Mesothelial cell of epicardium (in vitro differentiated cells): ENCODE results near the gene POMGNT2. TPM values are rescaled to one million over a fixed set of nuclear protein-coding genes. Genes with fewer than 3 reads are reported as not detected.

ENCODE experiments used
- DNase-seq, 2 experiments: peaks; one replicate each; pipeline ENCODE4 v3.0.0; 2021; ENCODE audit warnings: low spot score in 2 of 2; ENCODE audit not compliant: unreplicated experiment in 2 of 2
- H3K27ac Mint-ChIP-seq: 2 replicates; pipeline ENCODE4 v1.8.0; 2021; ENCODE audit warnings: mixed read lengths
- H3K27me3 Mint-ChIP-seq: 2 replicates; pipeline ENCODE4 v1.8.0; 2021; ENCODE audit warnings: low read depth, mixed read lengths
- H3K36me3 Mint-ChIP-seq: 2 replicates; pipeline ENCODE4 v1.8.0; 2021; ENCODE audit warnings: mixed read lengths
- H3K4me1 Mint-ChIP-seq: 2 replicates; pipeline ENCODE4 v1.8.0; 2021; ENCODE audit warnings: mixed read lengths
- H3K4me3 Mint-ChIP-seq: 2 replicates; pipeline ENCODE4 v1.8.0; 2021; ENCODE audit warnings: mild to moderate bottlenecking, moderate library complexity, mixed read lengths
- H3K9me3 Mint-ChIP-seq: 2 replicates; pipeline ENCODE4 v1.8.0; 2021; ENCODE audit warnings: mixed read lengths
- CTCF ChIP-seq: fragments of 200-600 bp; sonication (generic); IDR thresholded peaks from one replicate; pipeline ENCODE4 v1.5.0; 2021; ENCODE audit warnings: antibody characterized with exemption; ENCODE audit not compliant: unreplicated experiment
- total RNA-seq: library from RNA; stranded (reverse); gene quantifications from 3 replicates; pipeline ENCODE4 v1.2.1, GENCODE V29; 2021

Gene POMGNT2
- total RNA-seq, result 18.6 to 20.5 TPM (median 19.2 TPM) in 3 replicates

DNA sequence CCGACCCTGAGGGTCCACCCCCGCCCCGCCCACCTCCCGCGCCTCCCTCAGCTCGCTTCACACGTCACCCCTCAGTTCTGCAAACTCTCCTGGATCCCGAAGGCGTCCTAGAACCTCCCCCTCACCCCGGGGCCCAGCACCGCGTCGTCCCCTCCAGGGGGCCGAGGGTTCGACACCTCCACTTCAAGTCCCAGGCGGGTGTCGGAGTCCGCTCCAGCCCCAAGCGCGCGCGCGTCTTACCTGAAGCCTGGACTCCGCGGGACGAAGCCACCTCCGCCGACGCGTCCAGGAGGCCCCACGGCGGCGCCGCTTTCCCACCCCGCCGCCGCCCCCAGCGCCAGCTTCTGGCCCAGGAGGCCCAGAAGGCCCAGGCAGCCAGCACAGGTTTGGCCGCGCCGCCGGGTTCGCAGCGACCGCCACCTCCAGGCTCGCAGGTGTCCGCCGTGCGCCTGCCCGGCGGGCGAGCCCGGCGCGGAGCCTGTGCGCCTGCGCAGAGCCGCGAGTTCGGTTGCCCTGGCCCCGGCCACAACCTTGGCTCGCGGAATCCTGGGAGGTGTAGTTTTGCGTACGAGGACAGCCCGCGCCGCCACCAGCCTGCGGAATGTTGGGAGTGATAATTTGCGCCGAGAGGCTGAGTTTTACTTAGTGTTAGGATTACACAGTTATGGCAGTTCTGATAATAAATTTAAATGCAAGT is at the start of gene POMGNT2:
Gene POMGNT2 (minus strand): TSS at position 484 of the 697 bp plus-strand sequence. CDS start 24,648 bp downstream, outside the sequence.
- Mint-ChIP-seq H3K27ac (no peak within 1 kb of the TSS), H3K4me1 (peaks cover 10% of the 10 kb centered on the region), H3K27me3 (peaks cover 23% of the 10 kb centered on the region), H3K4me3 (peak within 1 kb of the TSS; percentile 68), H3K36me3 (no peaks in the 10 kb centered on the region), H3K9me3 (peaks cover 4% of the 10 kb centered on the region)
- TF ChIP-seq CTCF, result no peak
- peak; percentile 78 to 91 for DNase-seq

DNA sequence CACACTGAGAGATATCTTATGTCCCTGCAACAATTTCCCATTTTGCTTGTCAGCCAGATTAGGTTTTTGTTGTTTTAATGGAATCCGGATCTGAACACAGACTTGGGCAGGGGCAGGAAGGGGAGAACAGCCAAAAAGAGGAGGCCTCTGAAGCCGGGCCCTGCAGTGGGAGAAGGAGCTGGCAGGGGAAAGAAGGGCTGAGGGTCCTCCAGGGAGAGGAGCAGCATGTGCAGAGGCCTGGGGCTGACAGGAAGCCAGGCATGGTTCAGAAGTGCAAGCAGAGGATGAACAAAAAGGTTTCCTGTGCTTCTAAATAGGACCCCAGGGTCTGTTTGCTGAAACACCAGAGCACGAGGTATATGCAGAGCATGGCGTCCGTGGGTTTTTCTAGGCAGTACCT is 49.1 kb upstream of the POMGNT2 start:
- Mint-ChIP-seq H3K9me3 (no peaks in the 10 kb centered on the region), H3K36me3 (no peaks in the 10 kb centered on the region), H3K4me3 (no peak overlapping the region), H3K27me3 (peaks cover 54% of the 10 kb centered on the region), H3K4me1 (peaks cover 27% of the 10 kb centered on the region), H3K27ac (no peak overlapping the region)
- DNase-seq, result no peak
- no peak for TF ChIP-seq CTCF

DNA sequence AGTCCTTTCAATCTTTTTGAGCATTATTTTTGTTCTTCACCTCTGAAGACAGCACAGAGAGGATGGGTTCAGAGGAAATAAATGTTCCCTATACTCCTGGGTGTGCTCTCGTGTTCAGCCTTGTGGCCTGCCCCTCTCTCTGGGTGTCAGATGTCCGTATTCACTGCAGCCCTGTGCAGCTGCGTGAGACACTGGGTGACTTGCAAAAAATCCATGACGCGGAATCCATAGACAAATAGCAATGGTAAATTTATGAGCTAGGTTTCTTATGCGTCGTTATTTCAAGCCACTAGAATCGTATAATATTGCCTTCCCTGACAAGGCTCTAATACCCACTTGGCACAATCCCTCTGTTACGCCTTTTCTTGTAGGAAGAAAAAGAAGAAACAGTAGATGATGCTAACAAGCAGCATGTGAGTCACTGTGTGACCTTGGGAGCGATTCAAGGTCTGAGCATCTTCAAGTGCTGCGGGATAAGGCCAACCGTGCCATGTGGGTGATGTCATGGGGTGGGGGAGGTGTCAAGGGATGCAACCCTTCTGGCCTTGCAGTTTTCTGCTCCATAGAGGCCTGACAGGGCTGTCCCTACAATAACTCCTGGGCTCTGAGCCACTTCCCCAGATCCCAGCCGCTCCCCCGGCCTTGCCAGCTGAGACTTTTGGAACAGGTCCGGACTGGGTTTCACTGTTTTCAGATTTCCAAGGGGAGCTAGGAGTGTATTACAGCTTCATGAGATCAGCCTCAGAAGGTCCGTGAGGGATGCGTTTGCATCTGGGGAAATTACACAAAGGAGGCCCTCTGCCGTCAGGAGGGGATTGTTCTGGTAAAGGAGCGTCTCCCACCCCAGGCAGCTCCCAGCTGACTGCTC is 47.6 kb upstream of the POMGNT2 start:
- Mint-ChIP-seq H3K9me3 (no peaks in the 10 kb centered on the region), H3K27ac (peak overlapping the region; percentile 80), H3K36me3 (no peaks in the 10 kb centered on the region), H3K27me3 (peaks cover 55% of the 10 kb centered on the region), H3K4me3 (peak overlapping the region; percentile 11), H3K4me1 (peaks cover 27% of the 10 kb centered on the region)
- TF ChIP-seq CTCF, result no peak
- peak in 1 of 2 experiments; percentile 51 for DNase-seq

GRCh38 chr3:43152649-43153048 is 46.8 kb upstream of the POMGNT2 start:
- H3K4me3 Mint-ChIP-seq, result peak overlapping the region; percentile 11

GRCh38 chr3:43148033-43148432 is 42.2 kb upstream of the POMGNT2 start:
- H3K9me3 Mint-ChIP-seq, result no peaks in the 10 kb centered on the region
- H3K36me3 Mint-ChIP-seq, result no peaks in the 10 kb centered on the region
- H3K4me1 Mint-ChIP-seq, result peaks cover 13% of the 10 kb centered on the region
- TF ChIP-seq CTCF, result no peak
- DNase-seq, result no peak
- peaks cover 51% of the 10 kb centered on the region for H3K27me3 Mint-ChIP-seq
- no peak overlapping the region for H3K27ac Mint-ChIP-seq
- H3K4me3 Mint-ChIP-seq, result no peak overlapping the region

More at GRCh38 chr3:43152649-43153048, 46.8 kb upstream of the POMGNT2 start:
- H3K36me3 Mint-ChIP-seq, result no peaks in the 10 kb centered on the region
- TF ChIP-seq CTCF, result no peak
- H3K4me1 Mint-ChIP-seq, result peaks cover 27% of the 10 kb centered on the region
- no peak for DNase-seq
- no peaks in the 10 kb centered on the region for H3K9me3 Mint-ChIP-seq
- H3K27me3 Mint-ChIP-seq, result peaks cover 54% of the 10 kb centered on the region
- peak overlapping the region; percentile 80 for H3K27ac Mint-ChIP-seq
